Right atrium auricular region (tissue), 2 donors: ENCODE results near the gene IFNA1. TPM values are rescaled to one million over a fixed set of nuclear protein-coding genes. Genes with fewer than 3 reads are reported as not detected.
"Not testable (repeated sequence)": the region's sequence is repeated elsewhere in the genome, so short reads cannot be mapped to it uniquely, and the experiment has no call there.

Source experiments
- DNase-seq: peaks from one replicate; pipeline ENCODE4 v3.0.0-alpha.2; 2019; ENCODE audit warnings: low spot score
- H3K27ac ChIP-seq, 2 donors: fragments of 200-600 bp; sonication (generic); 1 replicate in 1 of 2; 2 replicates in 1 of 2; pipeline ENCODE4 v1.5.1; 2016 to 2019
- H3K27me3 ChIP-seq, 2 donors: fragments of 200-600 bp; sonication (generic); one replicate each; pipeline versions ENCODE4 v1.5.1 to v1.6.0; 2017 to 2019
- H3K36me3 ChIP-seq: fragments of 200-600 bp; sonication (generic); one replicate; pipeline ENCODE4 v1.5.1; 2016
- H3K4me1 ChIP-seq, 2 donors: fragments of 200-600 bp; sonication (generic); one replicate each; pipeline versions ENCODE4 v1.5.1 to v1.6.0; 2017 to 2019
- H3K4me3 ChIP-seq, 2 donors: fragments of 200-600 bp; sonication (generic); 1 replicate in 1 of 2; 2 replicates in 1 of 2; pipeline ENCODE4 v1.5.1; 2017 to 2019; ENCODE audit warnings: mild to moderate bottlenecking in 1 of 2, moderate library complexity in 1 of 2
- H3K9me3 ChIP-seq, 2 donors: fragments of 200-600 bp; sonication (generic); one replicate each; pipeline ENCODE4 v1.5.1; 2019
- CTCF ChIP-seq, 2 donors: fragments of 200-600 bp; sonication (generic); IDR thresholded peaks; one replicate each; pipeline ENCODE4 v1.5.1; 2019; ENCODE audit warnings: antibody characterized with exemption in 2 of 2
- total RNA-seq, 2 donors: library from RNA; depleted of rRNA; stranded (reverse); fragments of >200 nt; gene quantifications; one replicate each; pipeline ENCODE4 v1.1.0, GENCODE V29; 2016

The IFNA1 gene
- total RNA-seq, 2 donors from 2014 or later: not detected

DNA sequence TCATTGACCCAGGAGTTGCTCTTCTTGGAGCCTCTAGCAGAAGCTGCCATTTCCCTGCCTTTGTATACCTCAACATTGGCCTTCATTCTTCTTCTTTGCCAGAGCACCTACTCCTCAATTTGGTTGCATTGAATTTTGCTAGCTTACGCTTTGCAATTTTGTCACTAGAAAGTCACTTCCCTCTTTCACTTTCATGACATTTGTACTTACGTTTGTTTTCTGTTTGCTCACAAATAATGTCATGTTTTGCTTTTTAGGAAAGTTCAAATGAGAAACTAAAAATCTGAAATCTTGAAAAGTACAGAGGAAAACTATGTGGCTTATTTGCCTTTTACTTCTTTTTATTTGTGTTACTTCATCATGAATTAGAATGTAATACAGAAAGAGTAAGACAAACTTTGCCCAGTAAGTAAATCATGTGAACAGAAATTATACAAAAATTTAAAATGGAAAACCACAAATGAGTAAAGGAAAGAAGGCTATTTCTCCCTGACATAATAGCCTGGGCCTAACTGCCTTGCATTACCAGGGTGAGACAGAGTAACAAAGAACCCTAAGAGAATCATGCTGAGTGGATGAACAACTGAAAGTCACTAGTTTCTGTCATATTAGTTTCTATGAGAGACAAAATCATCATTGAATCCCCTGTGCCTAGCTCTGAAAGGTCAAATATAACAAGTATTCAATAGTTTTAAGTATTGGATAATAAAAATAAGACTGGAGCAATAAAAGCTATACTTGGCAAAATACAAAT lies 7.4 kb upstream of the IFNA1 start:
- H3K27ac ChIP-seq: no peak overlapping the region
- no peaks in the 10 kb centered on the region for H3K27me3 ChIP-seq
- H3K9me3 ChIP-seq: no peaks in the 10 kb centered on the region
- no peak for DNase-seq
- no peaks in the 10 kb centered on the region for H3K36me3 ChIP-seq
- no peaks in the 10 kb centered on the region for H3K4me1 ChIP-seq
- no peak for TF ChIP-seq CTCF (IDR thresholded peaks at IDR 0.05)
- H3K4me3 ChIP-seq: no peak overlapping the region

DNA sequence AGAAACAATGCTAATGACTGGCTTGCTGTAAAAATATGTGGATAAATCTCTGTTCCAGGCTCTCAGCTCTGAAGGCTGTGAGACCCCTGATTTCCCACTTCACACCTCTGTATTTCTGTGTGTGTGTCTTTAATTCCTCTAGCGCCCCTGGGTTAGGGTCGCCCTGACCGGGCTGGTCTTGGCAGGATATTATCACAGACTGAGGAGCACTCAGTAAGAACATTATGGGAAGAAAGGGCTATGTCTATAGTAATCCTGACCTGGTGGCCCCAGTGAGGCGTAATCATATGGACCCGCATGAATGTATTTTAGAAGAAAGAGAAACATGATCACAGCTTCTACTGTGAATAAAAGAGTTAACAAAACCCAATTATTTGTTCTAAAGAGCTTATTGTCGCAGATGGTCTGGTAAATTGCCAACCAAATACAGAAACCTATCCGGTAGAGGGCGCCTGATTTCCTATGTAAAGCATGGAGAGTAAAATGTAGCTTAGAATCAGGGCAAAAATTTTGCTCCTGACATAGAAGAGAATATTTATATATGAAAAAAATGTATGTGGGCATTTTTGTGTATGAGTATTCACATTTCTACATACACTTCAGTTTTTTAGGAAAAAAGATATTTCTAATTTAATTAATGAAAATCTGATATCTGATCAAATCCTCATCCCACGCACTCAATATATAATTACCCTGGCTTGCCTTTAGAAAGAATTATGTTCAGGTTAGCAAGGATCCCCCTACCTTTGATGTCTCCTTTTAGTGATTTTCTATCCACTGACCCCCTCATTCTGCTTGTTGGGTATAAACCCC lies 5.8 kb upstream of the IFNA1 start:
- Histone ChIP-seq H3K9me3 (no peaks in the 10 kb centered on the region), H3K27me3 (no peaks in the 10 kb centered on the region), H3K36me3 (no peaks in the 10 kb centered on the region), H3K27ac (no peak overlapping the region), H3K4me1 (no peaks in the 10 kb centered on the region), H3K4me3 (no peak overlapping the region)
- peak in 1 of 2 donors; percentile 50 for TF ChIP-seq CTCF (IDR thresholded peaks at IDR 0.05)
- no peak for DNase-seq

DNA sequence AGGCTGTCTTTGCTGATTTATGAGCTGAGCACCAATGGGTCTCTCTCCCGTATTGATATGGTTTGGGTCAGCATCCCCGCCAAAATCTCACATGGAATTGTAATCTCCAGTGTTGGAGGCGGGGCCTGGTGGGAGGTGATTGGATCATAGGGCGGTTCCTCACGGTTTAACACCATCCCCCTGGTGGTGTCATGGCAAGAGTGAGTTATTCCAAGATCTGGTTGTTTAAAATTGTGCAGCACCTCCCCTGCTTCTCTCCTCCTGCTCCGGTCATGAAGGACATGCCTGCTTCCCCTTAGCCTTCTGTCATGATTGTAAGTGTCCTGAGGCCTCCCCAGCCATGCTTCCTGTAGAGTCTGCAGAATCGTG lies 5.2 kb upstream of the IFNA1 start:
- H3K36me3 ChIP-seq, H3K4me3 ChIP-seq, H3K4me1 ChIP-seq, H3K27ac ChIP-seq, H3K27me3 ChIP-seq, DNase-seq, H3K9me3 ChIP-seq: not testable (repeated sequence)

DNA sequence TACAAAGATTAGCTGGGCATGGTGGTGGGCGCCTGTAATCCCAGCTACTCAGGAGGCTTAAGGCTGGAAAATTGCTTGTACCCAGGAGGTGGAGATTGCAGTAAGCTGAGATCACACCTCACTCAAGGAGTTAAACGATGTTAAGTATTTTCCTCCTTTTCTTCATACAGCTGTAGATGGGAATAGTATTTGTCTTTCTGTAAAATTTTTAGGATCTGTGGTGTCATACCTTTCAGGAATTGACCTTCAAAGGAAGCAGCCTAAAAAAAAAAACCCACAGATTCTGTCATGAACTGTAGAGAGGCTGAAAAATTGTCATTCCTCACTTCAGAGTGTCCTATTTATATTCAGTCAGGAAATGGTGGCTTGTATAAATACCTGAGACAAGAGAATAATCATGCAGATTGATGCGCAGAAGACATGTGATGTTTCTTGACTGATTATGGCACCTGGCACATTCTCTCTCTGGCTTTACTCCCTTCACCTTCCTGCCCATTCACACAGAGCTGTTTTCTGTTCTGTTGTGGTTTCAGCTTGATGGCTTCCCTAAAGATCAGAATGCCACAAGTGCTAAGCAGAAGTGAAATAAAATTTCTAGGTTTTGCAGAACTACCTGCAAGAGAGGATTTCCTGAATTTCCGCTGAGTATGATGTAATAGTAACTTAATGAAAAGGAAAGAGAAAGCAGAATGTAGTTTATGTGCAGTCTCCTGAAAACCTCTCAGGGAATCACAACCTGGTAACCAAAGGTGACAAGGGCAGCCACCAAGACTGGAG lies 3.8 kb downstream of the IFNA1 start:
- Histone ChIP-seq H3K9me3 (peaks cover 0 to 4% of the 10 kb centered on the region in 2 donors), H3K36me3 (no peaks in the 10 kb centered on the region), H3K4me3 (no peak overlapping the region), H3K4me1 (no peaks in the 10 kb centered on the region), H3K27me3 (no peaks in the 10 kb centered on the region), H3K27ac (no peak overlapping the region)
- DNase-seq: no peak
- no peak for TF ChIP-seq CTCF (IDR thresholded peaks at IDR 0.05)

DNA sequence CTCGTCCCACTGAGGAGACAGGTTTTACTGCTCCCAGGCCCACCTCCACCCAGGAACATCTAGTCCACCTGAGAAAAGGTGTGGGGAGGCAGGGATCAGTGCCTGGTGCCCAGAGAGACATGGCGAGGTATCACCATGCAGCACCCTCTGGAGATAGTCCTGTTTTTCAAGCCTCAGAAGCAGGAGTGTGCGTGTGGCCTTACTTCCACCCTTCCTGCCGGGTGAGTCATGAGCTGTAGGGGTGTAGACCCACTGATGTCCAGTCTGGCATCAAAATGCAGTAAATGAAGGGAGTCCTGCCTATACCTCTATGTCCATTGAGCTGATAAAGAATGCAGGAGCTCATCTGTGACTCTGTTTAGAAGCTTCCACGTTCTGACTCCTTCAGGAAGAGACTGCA lies 9.1 kb downstream of the IFNA1 start:
- not testable (repeated sequence) for DNase-seq, H3K4me3 ChIP-seq, H3K27me3 ChIP-seq, H3K36me3 ChIP-seq, H3K9me3 ChIP-seq, H3K27ac ChIP-seq, H3K4me1 ChIP-seq

- Histone ChIP-seq H3K4me1 (no peaks in the 10 kb centered on the region), H3K27ac (no peak overlapping the region), H3K4me3 (no peak overlapping the region), H3K9me3 (no peaks in the 10 kb centered on the region), H3K27me3 (no peaks in the 10 kb centered on the region), H3K36me3 (no peaks in the 10 kb centered on the region)
- TF ChIP-seq CTCF (IDR thresholded peaks at IDR 0.05): no peak
- DNase-seq: no peak
Observed at GRCh38 chr9:21450733-21451394, 10.6 kb downstream of the IFNA1 start.
